WI38 (cell line): ENCODE results near the gene SETBP1.

Experiments used
- H3K4me3 ChIP-seq: 2 replicates; pipeline ENCODE4 v1.5.1; 2011; ENCODE audit warnings: low read depth, mild to moderate bottlenecking, control low read depth, low read length
- TF ChIP-seq, protein P1 (sequence below): IDR thresholded peaks from 2 replicates; pipeline ENCODE4 v1.5.1; 2012; ENCODE audit warnings: low read depth, mild to moderate bottlenecking, control low read depth, low read length

Gene SETBP1

DNA sequence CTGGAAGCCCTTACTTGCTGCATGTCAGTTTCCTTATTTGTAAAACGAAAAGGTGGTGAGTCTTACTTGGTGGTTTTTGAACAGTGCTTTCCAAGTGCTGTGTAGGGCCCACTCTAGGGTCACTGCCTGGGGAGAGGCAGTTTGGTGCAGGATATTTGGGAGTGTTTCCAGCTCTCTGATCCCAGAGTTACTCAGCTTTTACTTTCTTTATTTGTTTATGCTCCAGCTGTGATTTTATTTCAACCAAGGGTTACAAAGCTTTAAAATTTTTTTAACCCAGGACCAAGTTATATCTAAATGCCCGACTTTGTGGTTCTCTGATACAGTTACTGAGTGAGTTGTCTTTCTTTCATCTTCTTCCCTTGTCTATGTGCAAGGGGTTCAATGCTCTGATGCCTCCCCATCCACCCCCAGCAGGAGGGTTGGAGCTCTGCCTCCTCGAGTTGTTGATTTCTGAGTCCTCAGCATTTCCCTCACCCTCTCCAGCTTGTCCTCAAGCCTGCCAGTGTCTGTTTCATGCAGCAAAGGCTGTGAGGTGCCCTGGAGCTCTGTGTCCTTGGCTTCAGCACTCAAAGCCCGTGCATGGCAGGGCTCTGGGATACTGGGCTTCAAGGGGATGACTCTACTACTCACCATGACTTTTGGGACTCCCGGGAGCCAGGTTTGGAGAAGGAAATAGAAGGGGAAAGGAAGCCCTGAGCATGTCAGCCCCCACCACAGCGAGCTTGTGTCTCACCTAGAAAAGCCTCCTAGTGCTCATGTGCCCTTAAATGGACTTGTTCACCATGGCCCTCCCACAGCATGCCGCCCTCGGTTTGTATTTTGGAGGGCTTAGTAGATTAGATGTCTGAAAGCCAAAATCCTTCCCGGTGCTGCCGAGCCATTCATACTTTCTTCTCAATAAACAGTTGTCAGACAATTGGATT is 236.8 kb downstream of the SETBP1 start:
- H3K4me3 ChIP-seq = no peak overlapping the region
- TF ChIP-seq, protein P1, sequence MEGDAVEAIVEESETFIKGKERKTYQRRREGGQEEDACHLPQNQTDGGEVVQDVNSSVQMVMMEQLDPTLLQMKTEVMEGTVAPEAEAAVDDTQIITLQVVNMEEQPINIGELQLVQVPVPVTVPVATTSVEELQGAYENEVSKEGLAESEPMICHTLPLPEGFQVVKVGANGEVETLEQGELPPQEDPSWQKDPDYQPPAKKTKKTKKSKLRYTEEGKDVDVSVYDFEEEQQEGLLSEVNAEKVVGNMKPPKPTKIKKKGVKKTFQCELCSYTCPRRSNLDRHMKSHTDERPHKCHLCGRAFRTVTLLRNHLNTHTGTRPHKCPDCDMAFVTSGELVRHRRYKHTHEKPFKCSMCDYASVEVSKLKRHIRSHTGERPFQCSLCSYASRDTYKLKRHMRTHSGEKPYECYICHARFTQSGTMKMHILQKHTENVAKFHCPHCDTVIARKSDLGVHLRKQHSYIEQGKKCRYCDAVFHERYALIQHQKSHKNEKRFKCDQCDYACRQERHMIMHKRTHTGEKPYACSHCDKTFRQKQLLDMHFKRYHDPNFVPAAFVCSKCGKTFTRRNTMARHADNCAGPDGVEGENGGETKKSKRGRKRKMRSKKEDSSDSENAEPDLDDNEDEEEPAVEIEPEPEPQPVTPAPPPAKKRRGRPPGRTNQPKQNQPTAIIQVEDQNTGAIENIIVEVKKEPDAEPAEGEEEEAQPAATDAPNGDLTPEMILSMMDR = no peak

DNA sequence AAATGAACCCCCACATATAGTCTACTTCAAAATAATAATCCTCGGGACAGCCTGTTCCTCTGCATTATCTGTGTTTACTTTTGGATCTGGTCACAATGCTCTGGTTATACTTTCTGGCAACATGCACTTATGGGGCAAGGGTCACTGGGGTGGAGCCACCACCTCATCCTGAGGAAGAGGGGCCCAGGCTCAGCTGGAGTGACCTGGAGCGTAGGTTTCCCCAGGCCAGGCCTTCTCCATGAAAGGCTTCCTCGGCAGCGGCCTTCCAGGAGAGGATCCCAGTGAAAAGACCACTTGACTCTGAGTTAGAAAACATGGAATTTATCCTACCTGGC is 237.4 kb downstream of the SETBP1 start:
- no peak overlapping the region for H3K4me3 ChIP-seq
- TF ChIP-seq, protein P1 = no peak

DNA sequence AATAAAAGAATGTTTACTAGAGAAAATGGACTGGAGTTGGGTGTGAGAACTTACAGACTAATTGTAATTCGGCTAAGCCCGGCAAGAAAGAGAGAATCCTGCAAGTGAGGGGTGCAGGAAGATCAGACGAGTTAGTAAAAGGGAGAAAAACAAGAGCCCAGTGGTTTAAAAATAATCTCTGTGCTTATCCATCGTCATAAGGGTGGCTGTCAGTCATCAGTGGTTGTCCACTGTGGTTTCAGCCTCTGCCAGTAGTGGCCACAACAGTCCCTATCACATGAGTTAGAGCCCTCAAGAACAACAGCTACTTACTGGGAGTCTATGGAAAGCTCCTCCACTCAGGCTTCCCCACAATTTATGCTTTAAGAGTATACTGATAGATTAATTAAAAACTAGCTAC is 239.8 kb downstream of the SETBP1 start:
- no peak overlapping the region for H3K4me3 ChIP-seq
- TF ChIP-seq, protein P1 = no peak

DNA sequence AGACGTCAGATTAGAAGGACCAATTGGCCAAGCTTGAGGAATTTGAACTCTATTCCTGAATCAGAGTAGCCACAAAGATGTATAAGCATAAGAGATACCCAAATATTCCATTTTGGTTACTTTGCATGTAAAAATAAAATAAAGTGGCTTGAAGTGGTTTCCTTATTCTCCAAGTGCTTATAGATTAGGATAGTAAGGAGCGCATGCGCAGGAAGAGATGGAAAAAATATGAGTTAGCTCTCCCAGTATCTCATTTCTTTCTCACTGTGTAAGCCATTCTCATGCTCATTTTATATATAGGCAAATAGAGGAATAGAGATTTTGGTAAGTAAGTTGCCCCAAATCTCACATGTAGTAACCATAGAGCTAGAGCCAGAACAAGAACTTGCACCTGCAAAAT is 241.3 kb downstream of the SETBP1 start:
- TF ChIP-seq, protein P1 = no peak
- H3K4me3 ChIP-seq = no peak overlapping the region

DNA sequence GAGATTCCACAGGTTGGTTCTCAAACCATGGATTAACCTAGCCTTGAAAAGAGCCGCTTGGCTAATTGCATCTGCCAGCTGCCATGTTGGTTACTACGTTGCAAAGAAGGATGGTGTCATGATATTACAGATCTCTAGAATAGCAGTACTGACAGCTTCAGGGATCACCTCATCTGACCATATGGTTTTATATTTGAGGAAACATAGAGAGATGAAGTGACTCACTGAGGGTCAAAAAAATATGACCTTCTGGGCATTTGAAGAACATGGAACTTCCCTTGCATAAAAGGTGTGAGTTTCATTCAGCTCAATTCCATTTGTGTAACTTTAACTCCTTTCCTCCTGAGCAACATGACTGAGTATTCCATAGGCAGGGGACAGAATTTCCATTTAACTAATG is 242.3 kb downstream of the SETBP1 start:
- TF ChIP-seq, protein P1 = no peak
- H3K4me3 ChIP-seq = no peak overlapping the region

DNA sequence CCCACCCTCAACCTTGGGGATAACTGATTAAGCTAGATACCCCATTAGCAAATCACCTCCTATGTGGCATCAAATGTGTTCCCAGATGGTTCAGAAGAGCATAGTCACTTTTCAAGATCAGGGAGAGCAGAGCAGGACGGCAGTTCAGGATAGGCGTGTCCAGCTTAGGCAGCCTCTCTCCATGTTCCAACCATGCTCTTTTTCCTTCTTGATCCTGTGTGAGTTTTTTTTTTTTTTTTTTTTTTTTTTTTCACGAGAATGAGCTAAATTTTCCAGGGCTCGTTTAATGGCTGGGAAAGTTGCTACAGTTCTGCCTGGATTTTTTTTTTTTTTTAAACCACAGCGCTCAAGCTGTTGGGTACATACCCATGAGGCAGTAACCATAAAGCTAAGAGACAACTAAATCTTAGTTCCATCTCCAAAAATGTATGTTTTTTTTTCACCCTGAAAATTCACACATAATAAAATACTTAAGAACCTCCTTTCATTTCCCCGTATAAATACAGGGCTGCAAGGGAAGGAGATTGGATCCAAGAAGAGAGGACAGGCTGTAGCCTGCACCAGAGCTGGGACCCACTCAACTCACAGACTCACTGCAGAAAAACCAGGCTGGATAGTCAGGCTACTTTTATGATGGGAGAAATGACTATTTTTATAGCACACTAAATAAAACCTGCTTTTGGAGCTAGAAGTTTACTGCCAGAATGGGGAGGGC is 244.3 kb downstream of the SETBP1 start:
- TF ChIP-seq, protein P1 = no peak
- no peak overlapping the region for H3K4me3 ChIP-seq
